Measurements from ENCODE around the gene PRMT1. TPM values are rescaled to one million over a fixed set of nuclear protein-coding genes. Genes with fewer than 3 reads are reported as not detected.

Gene PRMT1
- total RNA-seq, 2 donors from 2014 or later = 83.9 to 97.7 TPM

DNA sequence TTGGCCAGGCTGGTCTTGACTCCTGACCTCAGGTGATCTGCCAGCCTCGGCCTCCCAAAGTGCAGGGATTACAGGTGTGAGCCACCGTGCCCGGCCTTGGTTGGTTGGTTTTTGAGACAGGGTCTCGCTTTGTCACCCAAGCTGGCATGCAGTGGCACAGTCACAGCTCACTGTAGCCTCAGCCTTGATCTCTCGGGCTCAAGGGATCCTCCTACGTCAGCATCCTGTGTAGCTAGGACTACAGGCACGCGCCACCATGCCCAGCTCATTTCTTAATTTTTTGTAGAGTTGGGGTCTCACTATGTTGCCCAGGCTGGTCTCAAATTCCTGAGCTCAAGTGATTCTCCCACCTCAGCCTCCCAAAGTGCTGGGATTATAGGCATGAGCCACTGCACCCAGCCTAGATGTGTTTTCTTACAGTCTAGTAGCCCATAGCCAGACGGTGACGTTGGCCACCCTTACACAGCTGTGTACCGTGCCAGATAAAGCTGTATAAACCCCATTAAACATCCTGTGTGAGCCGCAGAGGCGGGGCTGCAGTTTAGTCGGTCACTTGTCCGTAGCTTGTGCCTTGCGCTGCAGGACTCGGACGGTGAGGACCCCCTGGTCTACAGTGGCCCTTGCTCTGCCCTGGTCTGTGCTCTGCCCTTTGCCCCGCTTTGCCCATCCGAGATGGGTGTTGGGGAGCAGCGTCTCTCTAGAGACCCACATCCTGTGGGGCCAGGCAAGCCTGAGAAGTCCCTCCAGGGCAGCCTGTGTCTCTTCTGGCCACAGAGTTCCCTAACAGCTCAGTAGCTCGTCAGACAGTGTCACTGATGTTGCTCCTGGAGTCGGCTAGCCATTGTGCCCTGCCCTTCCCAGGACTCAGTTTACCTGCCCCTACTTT, 21.3 kb upstream of the PRMT1 start:
- Mint-ChIP-seq H3K27me3 (no peaks in the 10 kb centered on the region), H3K4me3 (no peak overlapping the region), H3K27ac (no peak overlapping the region), H3K36me3 (ENCODE audit: low read depth) (peaks cover 3% of the 10 kb centered on the region), H3K4me1 (peaks cover 12% of the 10 kb centered on the region)
- DNase-seq = no peak
- no peak for ATAC-seq
- H3K9me3 ChIP-seq (ENCODE audit: control insufficient read depth, low read length, poor library complexity, severe bottlenecking) = no peaks in the 10 kb centered on the region

DNA sequence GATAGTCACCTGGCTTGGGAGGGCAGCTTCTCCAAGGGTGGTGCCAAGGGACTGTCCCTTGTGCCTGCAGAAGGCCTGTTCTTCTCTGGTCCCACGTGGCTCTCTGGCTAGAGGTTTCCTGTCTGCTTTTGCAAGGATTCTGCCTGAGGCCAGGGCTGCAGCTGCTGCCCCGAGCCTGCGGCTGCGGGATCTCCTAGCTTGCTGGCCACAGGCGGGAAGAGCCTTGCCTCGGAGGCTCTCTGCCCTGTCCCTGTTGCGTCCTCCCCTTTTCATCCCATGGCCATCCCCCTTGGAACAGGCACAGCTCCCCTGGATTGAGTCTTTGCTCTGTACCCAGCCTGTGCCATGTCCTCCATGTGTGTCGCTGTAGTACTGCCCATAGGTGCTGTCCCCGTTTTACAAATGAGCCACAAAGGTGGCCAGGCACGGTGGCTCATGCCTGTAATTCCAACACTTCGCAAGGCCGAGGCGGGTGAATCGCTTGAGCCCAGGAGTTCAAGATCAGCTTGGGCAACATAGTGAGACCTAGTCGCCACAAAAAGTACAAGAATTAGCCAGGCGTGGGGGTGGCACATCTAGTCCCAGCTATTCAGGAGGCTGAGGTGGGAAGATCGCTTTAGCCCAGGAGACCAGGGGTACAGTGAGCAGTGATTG, 20.5 kb upstream of the PRMT1 start:
- Mint-ChIP-seq H3K4me1 (peaks cover 12% of the 10 kb centered on the region), H3K27me3 (no peaks in the 10 kb centered on the region), H3K27ac (no peak overlapping the region), H3K36me3 (ENCODE audit: low read depth) (peaks cover 3% of the 10 kb centered on the region), H3K4me3 (no peak overlapping the region)
- no peaks in the 10 kb centered on the region for H3K9me3 ChIP-seq (ENCODE audit: control insufficient read depth, low read length, poor library complexity, severe bottlenecking)
- no peak for DNase-seq
- ATAC-seq = no peak

DNA sequence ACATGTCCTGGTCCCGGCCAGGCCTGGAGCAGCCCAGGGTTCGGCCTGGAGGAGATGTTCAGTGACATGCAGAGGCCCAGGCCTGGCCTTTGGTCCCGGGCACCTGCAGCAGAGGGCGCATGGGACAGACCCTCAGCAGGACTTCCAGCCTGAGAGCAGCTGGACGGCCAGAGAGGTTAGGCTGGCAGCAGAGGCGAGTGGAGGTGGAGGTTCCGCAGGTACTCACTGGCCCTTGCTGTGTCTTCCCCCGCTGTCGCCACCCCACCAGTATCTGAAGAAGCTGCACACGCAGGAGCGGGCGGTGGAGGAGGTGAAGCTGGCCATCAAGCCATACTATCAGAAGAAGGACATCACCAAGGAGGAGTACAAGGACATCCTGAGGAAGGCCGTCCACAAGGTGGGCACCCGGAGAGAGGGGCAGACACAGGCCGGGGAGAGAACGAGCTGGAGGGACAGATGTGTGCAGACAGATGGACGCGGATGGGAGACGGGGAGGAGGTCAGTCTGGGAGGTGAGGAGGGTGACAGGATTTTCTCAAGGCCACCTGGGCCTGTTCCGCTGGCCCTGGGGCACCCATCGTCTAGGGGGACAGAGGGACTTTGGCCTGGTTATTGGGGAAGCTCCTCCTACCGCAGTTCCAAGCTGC, 19.5 kb upstream of the PRMT1 start:
- H3K9me3 ChIP-seq (ENCODE audit: control insufficient read depth, low read length, poor library complexity, severe bottlenecking) = no peaks in the 10 kb centered on the region
- Mint-ChIP-seq H3K4me1 (peaks cover 14% of the 10 kb centered on the region), H3K4me3 (no peak overlapping the region), H3K27me3 (no peaks in the 10 kb centered on the region), H3K36me3 (ENCODE audit: low read depth) (peaks cover 3% of the 10 kb centered on the region), H3K27ac (no peak overlapping the region)
- ATAC-seq (no peak), DNase-seq (no peak)

DNA sequence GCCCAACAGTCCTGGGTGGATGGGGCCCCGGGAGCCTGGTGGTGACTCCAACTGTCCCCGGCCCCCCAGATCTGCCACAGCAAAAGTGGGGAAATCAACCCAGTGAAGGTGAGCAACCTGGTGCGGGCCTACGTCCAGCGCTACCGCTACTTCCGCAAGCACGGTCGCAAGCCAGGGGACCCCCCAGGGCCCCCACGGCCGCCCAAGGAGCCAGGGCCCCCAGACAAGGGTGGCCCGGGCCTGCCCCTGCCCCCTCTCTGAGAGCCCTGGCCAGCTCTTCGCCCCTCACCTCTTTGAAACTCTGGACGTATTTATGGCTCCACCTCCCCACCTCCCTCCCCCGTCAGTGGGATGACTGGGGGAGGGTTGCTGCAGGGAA, 18.9 kb upstream of the PRMT1 start:
- no peak for DNase-seq

DNA sequence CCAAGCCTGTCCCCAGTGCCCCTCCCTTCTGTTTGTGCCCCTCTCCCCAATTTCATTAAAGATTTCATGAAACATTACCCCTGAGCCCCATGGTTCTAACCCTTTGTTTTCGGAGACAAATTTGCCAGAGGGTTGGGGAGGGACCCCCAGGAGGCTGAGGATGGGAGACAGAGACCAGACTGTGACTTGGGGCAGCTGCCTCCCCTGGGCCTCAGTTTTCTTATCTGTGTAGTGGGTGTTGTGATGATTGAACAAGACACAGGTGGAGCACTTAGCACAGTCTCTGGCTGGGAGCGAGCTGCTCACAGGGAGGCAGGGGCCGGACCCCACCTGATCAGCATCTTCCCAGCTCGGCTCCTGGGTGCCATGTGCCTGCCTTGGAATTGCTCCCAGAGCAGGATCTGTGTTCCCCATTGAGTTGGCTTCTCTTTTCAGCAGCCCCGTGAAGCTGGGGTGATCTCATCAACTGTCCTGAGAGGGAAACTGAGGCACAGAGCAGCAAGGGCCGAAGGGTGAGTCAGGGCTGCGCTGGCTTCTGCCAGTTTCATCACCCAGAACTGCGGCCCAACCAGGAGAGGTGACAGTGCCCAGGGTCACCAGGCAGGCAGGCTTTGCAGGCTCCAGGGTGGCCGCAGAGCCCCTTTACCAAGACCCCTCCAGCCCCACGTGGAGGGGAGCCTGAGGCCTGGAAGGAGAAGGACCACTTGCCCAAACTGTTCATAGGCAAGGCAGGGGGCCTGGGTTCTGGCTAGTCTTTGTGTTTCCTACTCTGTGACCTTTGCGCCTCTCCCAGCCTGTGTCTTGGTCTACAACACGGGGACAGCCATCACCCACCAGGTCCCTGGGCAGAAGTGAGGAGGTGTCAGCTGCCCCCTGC, 18.3 kb upstream of the PRMT1 start:
- H3K36me3 Mint-ChIP-seq (ENCODE audit: low read depth) = peaks cover 3% of the 10 kb centered on the region
- no peaks in the 10 kb centered on the region for H3K9me3 ChIP-seq (ENCODE audit: control insufficient read depth, low read length, poor library complexity, severe bottlenecking)
- ATAC-seq (no peak), DNase-seq (no peak)
- H3K4me3 Mint-ChIP-seq = no peak overlapping the region
- no peak overlapping the region for H3K27ac Mint-ChIP-seq
- peaks cover 22% of the 10 kb centered on the region for H3K4me1 Mint-ChIP-seq
- H3K27me3 Mint-ChIP-seq = no peaks in the 10 kb centered on the region

More for the DNA sequence above, 18.9 kb upstream of the PRMT1 start:
- Mint-ChIP-seq H3K27ac (no peak overlapping the region), H3K4me1 (peaks cover 18% of the 10 kb centered on the region), H3K4me3 (no peak overlapping the region), H3K36me3 (ENCODE audit: low read depth) (peaks cover 3% of the 10 kb centered on the region), H3K27me3 (no peaks in the 10 kb centered on the region)
- H3K9me3 ChIP-seq (ENCODE audit: control insufficient read depth, low read length, poor library complexity, severe bottlenecking) = no peaks in the 10 kb centered on the region
- ATAC-seq = no peak

DNA sequence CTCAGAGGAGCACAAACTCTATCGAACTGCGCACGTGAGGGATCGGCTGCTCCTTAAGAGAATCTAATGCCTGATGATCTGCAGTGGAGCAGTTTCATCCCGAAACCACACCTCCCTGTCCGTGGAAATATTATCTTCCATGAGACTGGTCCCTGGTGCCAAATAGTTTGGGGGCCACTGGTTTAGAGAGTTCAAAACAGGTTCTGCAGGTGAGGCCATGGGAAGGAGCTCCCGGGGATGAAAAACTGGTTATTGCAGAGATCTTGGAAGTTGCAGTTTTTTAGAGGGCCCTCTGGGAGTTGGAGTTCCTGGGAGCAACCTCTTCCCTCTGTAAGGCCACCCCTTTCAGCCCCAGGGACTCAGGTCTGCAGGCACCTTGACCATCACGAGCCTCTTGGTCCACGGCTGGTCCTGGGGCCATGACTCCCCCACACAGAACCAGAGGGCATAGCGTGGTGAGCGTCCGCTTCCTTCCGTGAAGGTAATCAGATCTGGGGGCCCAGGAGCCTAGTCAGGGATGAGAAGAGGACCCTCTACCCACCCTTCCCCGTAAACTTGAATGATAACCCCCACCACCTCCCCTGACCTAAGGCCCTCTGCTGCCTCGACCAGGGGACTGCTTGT, 16.6 kb upstream of the PRMT1 start:
- H3K36me3 Mint-ChIP-seq (ENCODE audit: low read depth) = peaks cover 9% of the 10 kb centered on the region
- peak overlapping the region; percentile 65 for H3K27ac Mint-ChIP-seq
- no peaks in the 10 kb centered on the region for H3K9me3 ChIP-seq (ENCODE audit: control insufficient read depth, low read length, poor library complexity, severe bottlenecking)
- DNase-seq (no peak), ATAC-seq (no peak)
- H3K4me1 Mint-ChIP-seq = peaks cover 34% of the 10 kb centered on the region
- H3K27me3 Mint-ChIP-seq = no peaks in the 10 kb centered on the region
- no peak overlapping the region for H3K4me3 Mint-ChIP-seq

DNA sequence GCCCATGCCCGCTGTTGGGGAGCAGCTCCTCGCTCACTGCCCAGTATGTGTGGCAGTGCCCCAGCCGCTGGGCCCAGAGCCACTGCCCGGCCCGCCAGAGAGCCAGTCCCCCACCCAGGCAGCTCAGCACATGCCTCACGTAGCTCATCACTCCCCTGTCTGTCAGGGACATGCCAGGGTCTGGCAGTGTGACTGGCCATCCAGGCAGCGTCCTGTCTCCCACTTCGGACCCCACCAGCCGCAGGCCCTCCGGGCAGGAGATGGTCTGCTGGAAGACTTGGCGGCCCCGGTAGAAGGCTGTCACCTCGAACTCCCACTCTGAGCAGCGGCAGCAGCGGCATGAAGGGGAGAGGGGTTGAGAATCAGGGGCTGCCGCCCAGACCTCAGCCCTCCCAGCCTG, 15.1 kb upstream of the PRMT1 start:
- peak overlapping the region; percentile 100 for H3K27ac Mint-ChIP-seq
- H3K36me3 Mint-ChIP-seq (ENCODE audit: low read depth) = peaks cover 13% of the 10 kb centered on the region
- no peaks in the 10 kb centered on the region for H3K27me3 Mint-ChIP-seq
- H3K4me1 Mint-ChIP-seq = peaks cover 42% of the 10 kb centered on the region
- no peak overlapping the region for H3K4me3 Mint-ChIP-seq
- H3K9me3 ChIP-seq (ENCODE audit: control insufficient read depth, low read length, poor library complexity, severe bottlenecking) = no peaks in the 10 kb centered on the region
- no peak for DNase-seq
- no peak for ATAC-seq

DNA sequence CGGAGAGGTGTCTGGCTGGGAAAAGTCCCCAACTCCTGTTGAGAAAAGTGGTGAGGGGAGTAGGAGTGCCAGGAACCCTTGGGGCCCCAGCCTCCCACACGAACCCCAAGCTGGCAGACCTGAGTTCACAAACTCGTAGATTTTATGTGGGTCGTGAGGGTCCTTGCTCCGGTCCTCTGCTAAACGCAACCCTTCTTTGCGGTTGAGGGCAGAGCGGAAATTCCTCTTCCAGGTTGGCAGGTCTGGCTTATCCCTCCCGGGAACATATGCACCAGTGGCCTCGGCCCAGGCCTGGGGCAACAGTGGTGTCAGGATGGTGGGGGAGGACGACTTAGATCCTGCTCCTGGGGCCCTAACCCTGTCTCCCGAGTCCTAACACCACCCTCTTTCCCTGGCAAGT, 13.8 kb upstream of the PRMT1 start:
- Mint-ChIP-seq H3K36me3 (ENCODE audit: low read depth) (peaks cover 10% of the 10 kb centered on the region), H3K27ac (peak overlapping the region; percentile 100), H3K4me3 (peak overlapping the region; percentile 100), H3K27me3 (no peaks in the 10 kb centered on the region), H3K4me1 (peaks cover 46% of the 10 kb centered on the region)
- ATAC-seq = no peak
- no peaks in the 10 kb centered on the region for H3K9me3 ChIP-seq (ENCODE audit: control insufficient read depth, low read length, poor library complexity, severe bottlenecking)
- DNase-seq = no peak

DNA sequence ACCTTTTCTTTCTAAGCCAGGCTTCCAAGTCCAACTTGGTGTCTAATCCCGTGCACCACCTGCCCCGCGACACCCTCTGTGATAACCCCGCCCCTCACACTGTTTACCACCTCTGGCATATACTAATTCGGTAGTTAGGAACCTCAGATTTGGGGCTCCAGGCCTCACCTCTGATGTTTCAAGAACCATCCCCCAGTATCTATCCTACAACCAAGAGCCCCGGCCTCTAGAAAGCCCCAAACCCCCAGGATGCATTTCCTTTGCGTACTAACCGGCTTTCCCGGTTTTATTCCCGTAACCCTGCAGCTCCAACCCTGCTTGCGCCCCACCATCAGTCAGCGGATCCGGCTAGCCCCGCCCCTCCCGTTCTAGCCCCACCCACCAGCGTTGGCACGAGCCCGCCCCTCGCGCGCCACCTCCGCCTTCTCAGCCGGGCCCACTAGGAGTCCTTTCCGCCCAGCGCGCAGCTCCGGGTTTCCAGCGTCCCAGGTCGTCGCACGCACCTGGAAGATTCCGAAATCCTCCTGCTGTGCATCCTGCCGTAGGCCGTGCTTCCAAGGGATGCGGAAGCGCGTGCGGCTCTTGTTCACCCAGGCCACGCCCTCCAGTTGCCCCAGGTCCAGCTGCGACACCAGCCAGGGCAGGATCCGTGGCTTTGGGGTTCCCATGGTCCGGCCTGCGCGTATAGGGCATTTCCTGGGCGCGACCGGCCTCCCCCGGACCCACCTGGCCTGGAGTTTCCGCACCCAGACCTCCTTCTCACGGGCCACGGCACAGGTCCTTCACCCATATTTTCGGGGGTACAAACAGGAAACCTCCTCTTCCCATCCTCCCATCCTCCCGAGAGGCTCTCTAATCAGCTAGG, 12.7 kb upstream of the PRMT1 start:
- no peaks in the 10 kb centered on the region for H3K27me3 Mint-ChIP-seq
- H3K4me1 Mint-ChIP-seq = peaks cover 43% of the 10 kb centered on the region
- peak overlapping the region; percentile 100 for H3K27ac Mint-ChIP-seq
- DNase-seq (peak; percentile 81 to 94 (median 90)), ATAC-seq (peak; percentile 73)
- H3K4me3 Mint-ChIP-seq = peak overlapping the region; percentile 100
- peaks cover 10% of the 10 kb centered on the region for H3K36me3 Mint-ChIP-seq (ENCODE audit: low read depth)
- no peaks in the 10 kb centered on the region for H3K9me3 ChIP-seq (ENCODE audit: control insufficient read depth, low read length, poor library complexity, severe bottlenecking)

DNA sequence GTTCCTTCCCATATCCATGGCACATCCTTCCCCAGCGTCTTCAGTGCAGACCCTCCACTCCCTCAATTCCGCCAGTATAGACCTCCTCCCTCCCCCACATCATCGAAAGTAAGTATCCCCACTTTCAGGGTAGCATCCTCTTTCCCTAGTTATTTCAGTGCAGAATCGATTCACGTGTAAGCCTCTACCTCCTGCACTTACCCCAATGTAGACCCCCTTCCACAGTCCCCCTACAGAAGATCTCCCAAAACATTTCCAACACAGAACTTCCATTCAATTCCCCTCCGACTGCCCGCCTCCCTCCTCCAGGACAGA, 12.1 kb upstream of the PRMT1 start:
- Mint-ChIP-seq H3K27me3 (no peaks in the 10 kb centered on the region), H3K36me3 (ENCODE audit: low read depth) (peaks cover 10% of the 10 kb centered on the region), H3K4me3 (peak overlapping the region; percentile 100), H3K4me1 (peaks cover 46% of the 10 kb centered on the region), H3K27ac (peak overlapping the region; percentile 100)
- no peak for ATAC-seq
- DNase-seq = no peak
- H3K9me3 ChIP-seq (ENCODE audit: control insufficient read depth, low read length, poor library complexity, severe bottlenecking) = no peaks in the 10 kb centered on the region

DNA sequence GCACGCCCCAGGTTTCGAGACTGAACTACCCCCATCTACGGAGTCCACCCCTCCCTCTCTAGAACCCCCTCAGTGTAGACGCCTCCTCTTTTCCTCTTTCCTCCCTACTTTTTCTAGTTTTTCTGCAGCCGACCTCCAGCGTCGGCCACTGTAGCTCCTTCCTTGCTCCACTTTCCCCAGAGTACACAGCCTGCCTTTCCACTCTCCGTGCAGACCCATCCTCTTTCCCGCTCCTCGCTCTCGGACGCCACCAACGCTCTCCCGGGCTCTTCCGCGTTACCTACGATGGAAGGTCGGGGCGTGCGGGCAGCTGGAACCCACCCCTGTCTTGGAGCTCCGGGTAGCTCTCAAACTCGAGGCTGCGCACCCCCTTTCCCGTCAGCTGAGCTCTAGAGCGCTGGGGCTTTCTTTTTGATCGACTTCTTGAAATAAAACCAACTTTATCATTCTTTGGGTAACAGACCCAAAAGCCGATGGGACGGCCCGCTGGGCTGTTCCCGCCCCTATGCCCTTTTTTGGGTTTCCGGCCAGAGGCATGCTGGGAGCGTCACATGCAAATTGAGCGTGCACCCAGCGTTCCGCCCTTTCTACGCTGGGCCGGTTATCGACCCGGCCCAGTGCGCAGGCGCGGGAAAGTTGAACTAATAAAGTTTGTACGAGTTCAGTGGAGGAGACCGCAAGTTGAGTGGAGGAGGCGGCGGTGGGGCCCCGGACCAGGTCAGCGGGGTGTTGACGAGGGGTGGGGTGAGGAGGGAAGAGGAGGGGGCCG, 11.5 kb upstream of the PRMT1 start, which contains the start of the genes BCL2L12 and IRF3:
BCL2L12 (plus strand) TSS at position 583 of the 769 bp plus-strand sequence. CDS start 760 bp downstream, outside the sequence.
IRF3 (minus strand) TSS at position 507 of the 769 bp plus-strand sequence. CDS start 1,019 bp downstream, outside the sequence.
- Mint-ChIP-seq H3K4me1 (peaks cover 46% of the 10 kb centered on the region), H3K36me3 (ENCODE audit: low read depth) (peaks cover 10% of the 10 kb centered on the region), H3K27ac (peak within 1 kb of the TSS; percentile 100), H3K4me3 (peak within 1 kb of the TSS; percentile 100), H3K27me3 (no peaks in the 10 kb centered on the region)
- peak; percentile 98 to 100 (median 98) for DNase-seq
- peak; percentile 84 for ATAC-seq
- H3K9me3 ChIP-seq (ENCODE audit: control insufficient read depth, low read length, poor library complexity, severe bottlenecking) = no peaks in the 10 kb centered on the region
